Spleen (tissue), 13 donors: ENCODE data around the gene AMPH. TPM values are rescaled to one million over a fixed set of nuclear protein-coding genes. Genes with fewer than 3 reads are reported as not detected.
A peak's percentile ranks its signal among the peaks of the same experiment; 100 is the strongest.

ENCODE experiments used
- DNase-seq: peaks from one replicate; pipeline ENCODE4 v3.0.0-alpha.2; 2020
- H3K27ac ChIP-seq, 8 donors: fragments of 200-600 bp; sonication (generic) in 7 of 8; 1 replicate in 4 of 8; 2 replicates in 4 of 8; pipeline versions ENCODE4 v1.5.0 to v1.8.0; 2016 to 2021; ENCODE audit warnings: inconsistent platforms in 4 of 8, mild to moderate bottlenecking in 4 of 8, moderate library complexity in 1 of 8
- H3K27me3 ChIP-seq, 7 donors: fragments of 200-600 bp; sonication (generic) in 6 of 7; replicated peaks in 1 of 7; 1 replicate in 4 of 7; 2 replicates in 3 of 7; pipeline versions ENCODE4 v1.5.0 to v1.8.0; 2016 to 2021; ENCODE audit warnings: inconsistent platforms in 3 of 7, mild to moderate bottlenecking in 1 of 7
- H3K36me3 ChIP-seq, 6 donors: fragments of 200-600 bp; sonication (generic) in 5 of 6; 1 replicate in 4 of 6; 2 replicates in 2 of 6; pipeline versions ENCODE4 v1.5.0 to v1.8.0; 2016 to 2021; ENCODE audit warnings: inconsistent platforms in 2 of 6
- H3K4me1 ChIP-seq, 6 donors: fragments of 200-600 bp; sonication (generic) in 5 of 6; 1 replicate in 3 of 6; 2 replicates in 3 of 6; pipeline versions ENCODE4 v1.5.0 to v1.8.0; 2016 to 2021; ENCODE audit warnings: inconsistent platforms in 3 of 6
- H3K4me3 ChIP-seq, 8 donors: fragments of 200-600 bp; sonication (generic) in 7 of 8; 1 replicate in 4 of 8; 2 replicates in 4 of 8; pipeline versions ENCODE4 v1.5.0 to v1.8.0; 2016 to 2021; ENCODE audit warnings: inconsistent platforms in 4 of 8, mild to moderate bottlenecking in 4 of 8, moderate library complexity in 2 of 8
- H3K9me3 ChIP-seq, 8 donors: fragments of 200-600 bp; sonication (generic) in 7 of 8; 1 replicate in 4 of 8; 2 replicates in 4 of 8; pipeline versions ENCODE4 v1.5.0 to v1.8.0; 2016 to 2021; ENCODE audit warnings: inconsistent platforms in 4 of 8
- CTCF ChIP-seq, 11 experiments: fragments of 200-600 bp in 7 of 11; fragments of 450-650 bp in 4 of 11; sonication (generic) in 4 of 11; IDR thresholded peaks in 8 of 11; conservative IDR thresholded peaks in 3 of 11; 1 replicate in 7 of 11; 2 replicates in 4 of 11; pipeline versions ENCODE4 v1.4.0 to v1.8.0; 2016 to 2021; ENCODE audit warnings: antibody characterized with exemption in 11 of 11, inconsistent platforms in 4 of 11, mild to moderate bottlenecking in 1 of 11
- POLR2A ChIP-seq, 3 donors: fragments of 450-650 bp; IDR thresholded peaks; one replicate each; pipeline ENCODE4 v1.5.1; 2017; ENCODE audit warnings: antibody characterized with exemption in 3 of 3, mild to moderate bottlenecking in 1 of 3
- POLR2AphosphoS5 ChIP-seq, 3 donors: sonication (generic); formaldehyde crosslinking; IDR thresholded peaks; one replicate each; pipeline ENCODE4 v1.5.1; 2017; ENCODE audit warnings: antibody characterized with exemption in 3 of 3
- WGBS, 5 donors: extraction: QIAGEN DNeasy Blood & Tissue Kit in 3 of 5; methylation state at CpG; one replicate each; pipeline versions ENCODE4 v1.1.5 to v1.1.7; 2013 to 2018; 5-methylcytosine and 5-hydroxymethylcytosine counted together
- intact Hi-C: fragments of 100-400 bp; cut with DNase I; formaldehyde crosslinking; loops from one replicate; pipeline ENCODE4 v1.15.0; 2023; ENCODE audit warnings: low total_unique reads
- long read RNA-seq, 2 donors: transcript quantifications; one replicate each; lab custom pipeline, GENCODE V29; 2026
- polyA plus RNA-seq, 3 donors: library from polyadenylated mRNA; stranded (reverse); fragments of 200-250 nt; gene quantifications; one replicate each; pipeline ENCODE4 v1.2.1, GENCODE V29; 2013
- total RNA-seq, 7 donors: library from RNA; depleted of rRNA in 3 of 7; stranded (reverse); fragments of >200 nt in 3 of 7; fragmentation: NEBNext Ultra II Directional in 4 of 7; extraction: Animal tissue kit (Norgen Biotek cat#: 25700) in 4 of 7; gene quantifications; one replicate each; pipeline versions ENCODE4 v1.1.0 to v1.2.1, GENCODE V29; 2016 to 2021
- donor health status: healthy with polysubstance abuse.
- donor health status: DM: no; HTN: no; CAD: no; lungs with moderate emphysema.
- donor health status: DM: no; HTN: no; CAD: no.
- donor health status: Bipolar disorder and iron deficiency.
- donor health status: healthy.
- donor health status: DM: no; HTN: no; CAD: no.
- donor health status: DM: yes; HTN: yes; CAD: no.

Gene AMPH
- total RNA-seq = 10 to 100 TPM in 1 of 7 donors, 1 to 10 TPM in 5, under 1 TPM in 1; 0.70 to 10.3 (median 2.1) TPM
- polyA plus RNA-seq = under 1 TPM; 0.09 to 0.35 (median 0.26) TPM
- long read RNA-seq, donor 1 = 0 reads
- long read RNA-seq, donor 2, partial matches to known transcripts = 0 of 2 reads
- long read RNA-seq, donor 2, other reads (novel, unspliced or antisense) = 0 of 2 reads

GRCh38 chr7:38630720-38631673 lies at the start of gene AMPH:
Gene AMPH, minus strand, starts transcription at chr7:38631373. Its CDS starts 22 bp downstream, at chr7:38631351.
- WGBS, 5 donors = 1 to 4% (median 2%) methylated on average over 53 to 105 of the region's 105 CpGs
- intact Hi-C loops = no loop called here
- TF ChIP-seq POLR2A (IDR thresholded peaks at IDR 0.05) (no peak), POLR2AphosphoS5 (IDR thresholded peaks at IDR 0.05) (peak in 1 of 3 donors; percentile 67), CTCF (IDR thresholded peaks at IDR 0.05 in 8 of 11, conservative IDR thresholded peaks at IDR 0.05 in 3 of 11) (no peak)
- H3K4me1 ChIP-seq = peaks cover 0 to 27% (median 14%) of the 10 kb centered on the region in 6 donors
- H3K27ac ChIP-seq = peak within 1 kb of the TSS in 1 of 8 donors; percentile 49
- DNase-seq = peak; percentile 77
- H3K4me3 ChIP-seq = peak within 1 kb of the TSS; percentile 7 to 71 (median 47)
- peaks cover 0 to 3% (median 1%) of the 10 kb centered on the region in 8 donors for H3K9me3 ChIP-seq
- H3K36me3 ChIP-seq = no peaks in the 10 kb centered on the region
- peaks cover 0 to 76% (median 37%) of the 10 kb centered on the region in 7 donors for H3K27me3 ChIP-seq

- Histone ChIP-seq H3K27ac (peak overlapping the region in 3 of 8 donors; percentile 22 to 59 (median 47)), H3K4me1 (no peaks in the 10 kb centered on the region), H3K4me3 (no peak overlapping the region), H3K36me3 (no peaks in the 10 kb centered on the region), H3K9me3 (no peaks in the 10 kb centered on the region), H3K27me3 (no peaks in the 10 kb centered on the region)
- WGBS, 5 donors = 48 to 75% (median 59%) methylated on average over 3 of the region's 3 CpGs
- no peak for DNase-seq
- intact Hi-C loops = no loop called here
- no peak for TF ChIP-seq POLR2AphosphoS5 (IDR thresholded peaks at IDR 0.05)
- no peak for TF ChIP-seq CTCF (IDR thresholded peaks at IDR 0.05 in 8 of 11, conservative IDR thresholded peaks at IDR 0.05 in 3 of 11)
- no peak for TF ChIP-seq POLR2A (IDR thresholded peaks at IDR 0.05)
Measured at GRCh38 chr7:38679419-38679818, 48.2 kb upstream of the AMPH start.

- H3K4me1 ChIP-seq = no peaks in the 10 kb centered on the region
- no peak overlapping the region for H3K4me3 ChIP-seq
- no peaks in the 10 kb centered on the region for H3K36me3 ChIP-seq
- no peaks in the 10 kb centered on the region for H3K9me3 ChIP-seq
- intact Hi-C loops = no loop called here
- 64 to 100% (median 85%) methylated on average over 1 of the region's 1 CpG for WGBS, 5 donors
- peak overlapping the region in 2 of 8 donors; percentile 23 to 59 for H3K27ac ChIP-seq
- H3K27me3 ChIP-seq = no peaks in the 10 kb centered on the region
- no peak for TF ChIP-seq POLR2AphosphoS5 (IDR thresholded peaks at IDR 0.05)
- TF ChIP-seq POLR2A (IDR thresholded peaks at IDR 0.05) = no peak
- no peak for TF ChIP-seq CTCF (IDR thresholded peaks at IDR 0.05 in 8 of 11, conservative IDR thresholded peaks at IDR 0.05 in 3 of 11)
- DNase-seq = no peak
Measured at GRCh38 chr7:38678698-38679054, 47.5 kb upstream of the AMPH start.
